HEK293T (cell line): ENCODE data around the gene LRRC28.

Source experiments
- FOXM1 ChIP-seq: fragments of 450-650 bp; IDR thresholded peaks from 2 replicates; pipeline ENCODE4 v1.6.1; 2017; ENCODE audit warnings: mild to moderate bottlenecking, borderline replicate concordance
- L3MBTL2 ChIP-seq: fragments of 450-650 bp; conservative IDR thresholded peaks from 2 replicates; pipeline ENCODE4 v1.6.1; 2016; ENCODE audit warnings: mild to moderate bottlenecking
- TARDBP ChIP-seq: fragments of 450-650 bp; IDR thresholded peaks from 2 replicates; pipeline ENCODE4 v1.6.1; 2016

DNA sequence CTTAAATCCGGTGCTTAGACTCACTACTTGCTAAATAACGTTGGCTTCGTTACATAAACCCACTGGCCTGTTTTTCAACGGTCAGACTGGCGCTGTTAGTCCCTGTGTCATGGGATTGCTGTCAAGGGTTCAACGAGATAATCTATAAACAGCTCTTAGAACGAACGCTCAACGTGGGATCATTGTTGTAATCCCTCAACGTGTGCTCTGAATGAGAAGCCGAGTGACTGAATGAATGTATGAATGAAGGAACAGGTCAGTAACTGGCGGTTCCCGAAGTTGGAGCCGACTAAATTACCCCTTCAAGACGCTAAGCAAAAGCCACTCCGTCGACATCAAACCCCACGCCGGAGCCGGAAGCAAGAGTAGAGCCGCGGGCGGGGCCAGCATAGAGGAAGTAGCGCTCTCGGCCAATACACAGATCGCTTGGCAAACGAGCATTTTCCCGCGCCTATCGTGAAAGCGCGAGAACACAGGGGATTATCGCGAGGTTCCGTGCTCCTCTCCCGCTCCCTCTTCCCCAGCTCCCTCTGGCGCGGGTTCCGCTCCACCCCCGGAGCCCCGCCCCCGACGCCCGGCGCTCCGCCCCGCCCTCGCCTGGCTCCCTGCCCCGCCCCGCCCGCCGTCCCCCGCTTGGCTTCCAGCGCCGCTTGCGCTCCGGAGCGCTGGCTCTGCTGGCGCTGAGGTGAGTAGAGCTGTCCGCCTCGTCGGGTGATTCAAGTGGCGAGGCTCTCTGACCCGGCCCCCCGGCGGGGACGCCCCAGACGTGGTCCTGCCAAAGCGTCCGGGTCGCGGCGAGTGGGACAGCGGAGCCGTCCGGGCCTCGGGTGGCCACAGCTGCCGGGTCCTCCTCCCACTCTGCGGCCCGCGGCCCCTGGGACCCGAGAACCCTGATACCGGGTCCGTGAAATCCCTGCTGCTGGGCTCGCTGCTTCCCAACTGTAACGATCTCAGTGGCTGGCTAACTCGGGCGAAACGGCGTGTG is at the start of gene LRRC28:
- TF ChIP-seq TARDBP (no peak), FOXM1 (no peak), L3MBTL2 (peak; percentile 77)
